Adrenal gland (tissue), 12 donors: ENCODE measurements around the gene C1QTNF1. TPM values are rescaled to one million over a fixed set of nuclear protein-coding genes. Genes with fewer than 3 reads are reported as not detected.

Experiments
- DNase-seq, 7 donors: peaks; one replicate each; pipeline ENCODE4 v3.0.0-alpha.2; 2019 to 2020
- H3K27ac ChIP-seq, 5 donors: fragments of 200-600 bp; sonication (generic) in 4 of 5; 1 replicate in 3 of 5; 2 replicates in 2 of 5; pipeline versions ENCODE4 v1.5.1 to v1.8.0; 2016 to 2020; ENCODE audit warnings: mild to moderate bottlenecking in 1 of 5
- H3K27me3 ChIP-seq: fragments of 200-600 bp; 2 replicates; pipeline ENCODE4 v1.8.0; 2021
- H3K36me3 ChIP-seq, 2 donors: fragments of 200-600 bp; replicated peaks in 1 of 2; 1 replicate in 1 of 2; 2 replicates in 1 of 2; pipeline versions ENCODE4 v1.5.1 to v1.8.0; 2018 to 2022
- H3K4me1 ChIP-seq, 2 donors: fragments of 200-600 bp; replicated peaks in 1 of 2; 1 replicate in 1 of 2; 2 replicates in 1 of 2; pipeline versions ENCODE4 v1.5.1 to v1.8.0; 2018 to 2021
- H3K4me3 ChIP-seq, 4 donors: fragments of 200-600 bp; sonication (generic) in 3 of 4; one replicate each; pipeline ENCODE4 v1.5.1; 2016 to 2018
- H3K9me3 ChIP-seq, 3 donors: fragments of 200-600 bp; sonication (generic) in 1 of 3; replicated peaks in 1 of 3; 1 replicate in 2 of 3; 2 replicates in 1 of 3; pipeline versions ENCODE4 v1.5.1 to v1.8.0; 2016 to 2021
- POLR2A ChIP-seq, 2 donors: fragments of 450-650 bp; IDR thresholded peaks; one replicate each; pipeline ENCODE4 v1.6.1; 2017; ENCODE audit warnings: antibody characterized with exemption in 2 of 2, mild to moderate bottlenecking in 2 of 2, moderate library complexity in 1 of 2
- WGBS, 4 donors: extraction: QIAGEN DNeasy Blood & Tissue Kit in 2 of 4; methylation state at CpG; one replicate each; pipeline versions ENCODE4 v1.1.5 to v1.1.7; 2013 to 2017; 5-methylcytosine and 5-hydroxymethylcytosine counted together
- intact Hi-C, 2 donors: fragments of 100-400 bp; cut with DNase I; formaldehyde crosslinking; loops; one replicate each; pipeline versions ENCODE4 v1.14.1 to v1.15.0; 2022 to 2023
- polyA plus RNA-seq, 3 donors: library from polyadenylated mRNA; stranded (reverse); fragments of 200-250 nt in 2 of 3; fragments of 350-450 nt in 1 of 3; fragmentation: Illumina TruSeq in 1 of 3; extraction: RNeasy Lipid Tissue Mini Kit (QIAGEN cat#74804) in 1 of 3; gene quantifications; one replicate each; pipeline ENCODE4 v1.2.3, GENCODE V29; 2013 to 2014
- total RNA-seq, 9 donors: library from RNA; depleted of rRNA in 4 of 9; stranded (reverse); fragments of >200 nt in 4 of 9; fragments of 120-200 nt in 1 of 9; fragmentation: NEBNext Ultra II Directional in 1 of 9; extraction: Animal tissue kit (Norgen Biotek cat#: 25700) in 1 of 9; gene quantifications; one replicate each; pipeline versions ENCODE4 v1.1.0 to v1.2.4, GENCODE V29; 2013 to 2023
- TF ChIP-seq, protein P1 (sequence below), 6 experiments: fragments of 450-650 bp in 4 of 6; fragments of 200-600 bp in 2 of 6; sonication (generic) in 1 of 6; IDR thresholded peaks; 1 replicate in 5 of 6; 2 replicates in 1 of 6; pipeline versions ENCODE4 v1.5.1 to v1.8.0; 2016 to 2021; ENCODE audit warnings: antibody characterized with exemption in 6 of 6, mild to moderate bottlenecking in 2 of 6, moderate library complexity in 1 of 6
- donor health status: healthy with polysubstance abuse.
- donor health status: Bipolar disorder and iron deficiency.
- donor health status: DM: yes; HTN: yes; CAD: no.
- donor health status: DM: no; HTN: no; CAD: no.
- donor health status: DM: no; HTN: no; CAD: no.
- donor health status: DM: yes; HTN: yes; CAD: no.

C1QTNF1 gene
- total and polyA plus RNA-seq, 12 donors: 17.2 to 175 (median 120) TPM

DNA sequence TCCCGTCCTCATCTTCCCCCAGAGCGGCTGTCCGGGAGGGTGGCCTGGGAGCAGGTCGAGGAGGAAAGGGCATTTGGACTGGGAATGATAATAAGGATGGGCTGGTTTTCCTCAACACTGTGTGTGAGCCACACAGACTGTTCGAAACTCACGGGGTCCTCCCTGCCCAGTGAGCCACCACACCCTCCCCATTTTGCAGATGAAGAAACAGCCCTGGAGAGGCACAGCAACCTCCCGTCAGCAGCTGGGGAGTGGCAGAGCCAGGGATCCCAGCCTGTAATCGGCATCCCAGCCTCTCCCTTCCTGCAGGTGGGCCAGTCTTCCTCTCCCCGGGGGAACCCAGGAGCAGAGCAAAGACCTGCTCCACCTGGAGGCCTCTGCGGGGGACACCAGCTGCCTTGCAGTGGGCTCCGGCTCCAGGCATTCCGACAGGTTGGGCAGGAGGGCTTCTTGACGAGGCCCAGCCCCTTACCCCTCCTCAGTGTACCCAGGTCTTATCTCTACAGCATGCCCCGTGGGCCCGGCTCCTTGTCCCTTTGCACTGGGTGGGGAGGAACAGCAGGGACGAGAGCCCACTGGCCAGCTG, 74.4 kb downstream of the C1QTNF1 start:
- WGBS, 4 donors: 45 to 48% (median 47%) methylated on average over 7 to 16 of the region's 16 CpGs
- Histone ChIP-seq H3K4me3 (no peak overlapping the region), H3K27ac (no peak overlapping the region), H3K4me1 (no peaks in the 10 kb centered on the region), H3K9me3 (no peaks in the 10 kb centered on the region), H3K27me3 (peaks cover 26% of the 10 kb centered on the region), H3K36me3 (no peaks in the 10 kb centered on the region)
- intact Hi-C loops: loop anchor here in 1 of 2 donors (10.0 kb wide), 1 partner anchor 596 kb away; no protein-coding TSS in a partner anchor
- no peak for TF ChIP-seq POLR2A (IDR thresholded peaks at IDR 0.05)
- TF ChIP-seq, protein P1, sequence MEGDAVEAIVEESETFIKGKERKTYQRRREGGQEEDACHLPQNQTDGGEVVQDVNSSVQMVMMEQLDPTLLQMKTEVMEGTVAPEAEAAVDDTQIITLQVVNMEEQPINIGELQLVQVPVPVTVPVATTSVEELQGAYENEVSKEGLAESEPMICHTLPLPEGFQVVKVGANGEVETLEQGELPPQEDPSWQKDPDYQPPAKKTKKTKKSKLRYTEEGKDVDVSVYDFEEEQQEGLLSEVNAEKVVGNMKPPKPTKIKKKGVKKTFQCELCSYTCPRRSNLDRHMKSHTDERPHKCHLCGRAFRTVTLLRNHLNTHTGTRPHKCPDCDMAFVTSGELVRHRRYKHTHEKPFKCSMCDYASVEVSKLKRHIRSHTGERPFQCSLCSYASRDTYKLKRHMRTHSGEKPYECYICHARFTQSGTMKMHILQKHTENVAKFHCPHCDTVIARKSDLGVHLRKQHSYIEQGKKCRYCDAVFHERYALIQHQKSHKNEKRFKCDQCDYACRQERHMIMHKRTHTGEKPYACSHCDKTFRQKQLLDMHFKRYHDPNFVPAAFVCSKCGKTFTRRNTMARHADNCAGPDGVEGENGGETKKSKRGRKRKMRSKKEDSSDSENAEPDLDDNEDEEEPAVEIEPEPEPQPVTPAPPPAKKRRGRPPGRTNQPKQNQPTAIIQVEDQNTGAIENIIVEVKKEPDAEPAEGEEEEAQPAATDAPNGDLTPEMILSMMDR (IDR thresholded peaks at IDR 0.05): no peak
- no peak for DNase-seq

Other genes starting within 250 kb of the C1QTNF1 start
- gene CYTH1, start 241.9 kb upstream of the C1QTNF1 start, total RNA-seq: 100 to 1,000 TPM in 1 of 9 donors, 10 to 100 TPM in 8; 26.0 to 141 (median 56.0) TPM
- gene CYTH1, start 241.9 kb upstream of the C1QTNF1 start, polyA plus RNA-seq: 10 to 100 TPM; 32.6 to 45.2 (median 35.3) TPM
- 10 to 100 TPM; 13.9 to 69.1 (median 46.3) TPM for gene USP36, start 183.4 kb upstream of the C1QTNF1 start, total RNA-seq
- 10 to 100 TPM; 19.7 to 48.8 (median 44.8) TPM for gene USP36, start 183.4 kb upstream of the C1QTNF1 start, polyA plus RNA-seq
- gene CEP295NL, start 121.0 kb upstream of the C1QTNF1 start, total RNA-seq: 1 to 10 TPM in 5 of 9 donors, under 1 TPM in 4; 0.18 to 5.1 (median 1.1) TPM
- 1 to 10 TPM in 1 of 3 donors, under 1 TPM in 2; 0.07 to 3.7 (median 0.13) TPM for gene CEP295NL, start 121.0 kb upstream of the C1QTNF1 start, polyA plus RNA-seq
- gene TIMP2, start 98.8 kb upstream of the C1QTNF1 start, total RNA-seq: 100 to 1,000 TPM in 8 of 9 donors, 10 to 100 TPM in 1; 20.2 to 275 (median 210) TPM
- gene TIMP2, start 98.8 kb upstream of the C1QTNF1 start, polyA plus RNA-seq: 100 to 1,000 TPM in 1 of 3 donors, 10 to 100 TPM in 2; 50.8 to 153 (median 55.9) TPM
- 1,000 to 10,000 TPM in 2 of 9 donors, 100 to 1,000 TPM in 7; 144 to 1,588 (median 789) TPM for gene LGALS3BP, start 44.2 kb upstream of the C1QTNF1 start, total RNA-seq
- gene LGALS3BP, start 44.2 kb upstream of the C1QTNF1 start, polyA plus RNA-seq: 100 to 1,000 TPM; 266 to 499 (median 286) TPM
- 10 to 100 TPM; 32.4 to 78.3 (median 59.5) TPM for gene CANT1, start 14.4 kb upstream of the C1QTNF1 start, total RNA-seq
- 10 to 100 TPM; 10.3 to 29.5 (median 10.7) TPM for gene CANT1, start 14.4 kb upstream of the C1QTNF1 start, polyA plus RNA-seq
- gene ENGASE, start 50.7 kb downstream of the C1QTNF1 start, total RNA-seq: 10 to 100 TPM in 8 of 9 donors, 1 to 10 TPM in 1; 4.4 to 87.5 (median 25.7) TPM
- 100 to 1,000 TPM in 1 of 3 donors, 10 to 100 TPM in 1, 1 to 10 TPM in 1; 8.6 to 155 (median 40.1) TPM for gene ENGASE, start 50.7 kb downstream of the C1QTNF1 start, polyA plus RNA-seq